Ishikawa (cell line): ENCODE measurements around the gene PON3.

Experiments
- EP300 ChIP-seq: IDR thresholded peaks from 2 replicates; pipeline ENCODE4 v1.6.1; 2012; ENCODE audit warnings: borderline replicate concordance
- MAX ChIP-seq: IDR thresholded peaks from 2 replicates; pipeline ENCODE4 v1.6.1; 2012
- RAD21 ChIP-seq: IDR thresholded peaks from 2 replicates; pipeline ENCODE4 v1.6.1; 2012; ENCODE audit warnings: low read depth
- REST ChIP-seq: IDR thresholded peaks from 2 replicates; pipeline ENCODE4 v1.6.1; 2012; ENCODE audit warnings: low read depth, mild to moderate bottlenecking

- no peak for TF ChIP-seq EP300
- TF ChIP-seq REST: no peak
- peak; percentile 60 for TF ChIP-seq MAX
- TF ChIP-seq RAD21: no peak
Measured at GRCh38 chr7:95404316-95404865, 8.2 kb upstream of the PON3 start.
